Suprapubic skin (tissue), 4 donors: ENCODE data around the gene ATXN7L3. TPM values are rescaled to one million over a fixed set of nuclear protein-coding genes. Genes with fewer than 3 reads are reported as not detected.

Experiments
- DNase-seq, 2 donors: peaks; one replicate each; pipeline ENCODE4 v3.0.0-alpha.2; 2019; ENCODE audit warnings: low spot score in 2 of 2
- H3K27ac ChIP-seq: fragments of 200-600 bp; sonication (generic); one replicate; pipeline ENCODE4 v1.5.1; 2019
- H3K27me3 ChIP-seq: fragments of 200-600 bp; sonication (generic); one replicate; pipeline ENCODE4 v1.5.1; 2019
- H3K36me3 ChIP-seq: fragments of 200-600 bp; sonication (generic); one replicate; pipeline ENCODE4 v1.5.1; 2019
- H3K4me1 ChIP-seq: fragments of 200-600 bp; sonication (generic); one replicate; pipeline ENCODE4 v1.5.1; 2019
- H3K4me3 ChIP-seq: fragments of 200-600 bp; sonication (generic); one replicate; pipeline ENCODE4 v1.5.1; 2019; ENCODE audit warnings: mild to moderate bottlenecking
- H3K9me3 ChIP-seq: fragments of 200-600 bp; sonication (generic); one replicate; pipeline ENCODE4 v1.5.1; 2019
- EP300 ChIP-seq: sonication (generic); formaldehyde crosslinking; IDR thresholded peaks from one replicate; pipeline ENCODE4 v1.6.1; 2017; ENCODE audit warnings: antibody characterized with exemption
- POLR2A ChIP-seq, 2 donors: fragments of 450-650 bp; IDR thresholded peaks; one replicate each; pipeline ENCODE4 v1.6.1; 2017; ENCODE audit warnings: antibody characterized with exemption in 2 of 2, mild to moderate bottlenecking in 2 of 2, moderate library complexity in 2 of 2
- POLR2AphosphoS5 ChIP-seq, 3 donors: sonication (generic); formaldehyde crosslinking; IDR thresholded peaks; one replicate each; pipeline ENCODE4 v1.6.1; 2017; ENCODE audit warnings: antibody characterized with exemption in 3 of 3
- WGBS: methylation state at CpG from one replicate; pipeline ENCODE4 v1.1.5; 2018; 5-methylcytosine and 5-hydroxymethylcytosine counted together
- total RNA-seq, 4 donors: library from RNA; depleted of rRNA; stranded (reverse); fragments of >200 nt; gene quantifications; one replicate each; pipeline ENCODE4 v1.1.0, GENCODE V29; 2016
- TF ChIP-seq, protein P1 (sequence below), 2 donors: fragments of 200-600 bp in 1 of 2; fragments of 450-650 bp in 1 of 2; sonication (generic) in 1 of 2; IDR thresholded peaks; one replicate each; pipeline ENCODE4 v1.5.1; 2016 to 2019; ENCODE audit warnings: antibody characterized with exemption in 2 of 2, mild to moderate bottlenecking in 1 of 2, moderate library complexity in 1 of 2

ATXN7L3 gene
- total RNA-seq, 4 donors from 2014 or later = 44.1 to 75.0 (median 67.3) TPM

DNA sequence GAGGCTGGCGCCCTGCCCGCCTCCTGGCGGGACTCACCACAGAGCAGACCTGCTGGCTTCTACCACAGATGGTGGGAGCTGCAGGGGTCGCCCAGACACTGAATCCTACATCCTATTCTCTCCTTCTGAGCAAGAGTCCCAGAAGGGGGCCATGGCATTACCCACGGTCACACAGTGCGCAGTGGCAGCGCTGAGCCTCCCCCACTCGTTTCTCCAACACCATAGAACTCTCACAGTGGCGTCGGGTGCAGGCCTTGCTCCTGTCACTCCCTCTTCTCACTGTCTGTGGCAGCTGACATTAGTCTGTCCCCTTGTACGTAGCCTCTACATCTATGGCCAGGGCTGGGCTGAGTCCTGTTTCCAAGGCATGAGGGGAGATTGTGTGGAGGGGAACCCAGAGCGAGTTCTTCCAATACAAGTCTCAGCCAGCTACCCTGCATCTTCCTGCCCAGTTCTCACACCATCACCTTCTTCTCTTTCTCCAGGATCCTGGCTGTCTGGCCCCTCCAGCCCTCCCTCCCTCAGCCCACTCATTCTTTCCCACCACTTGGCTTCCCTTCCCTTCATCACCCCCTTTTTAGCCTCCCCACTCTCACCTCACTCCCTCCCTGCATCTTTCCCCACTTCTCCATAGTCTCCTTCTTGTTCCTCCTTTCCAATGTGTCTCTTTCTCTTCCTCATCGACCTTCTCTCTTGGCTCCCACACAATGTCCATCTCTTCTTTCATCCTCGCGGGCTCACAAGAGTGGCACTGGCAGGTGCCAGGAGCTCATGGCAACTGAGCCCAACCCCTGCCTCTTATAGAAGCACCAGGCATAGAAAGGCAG lies 13.9 kb upstream of the ATXN7L3 start:
- H3K36me3 ChIP-seq = peaks cover 53% of the 10 kb centered on the region
- H3K27ac ChIP-seq = no peak overlapping the region
- no peaks in the 10 kb centered on the region for H3K9me3 ChIP-seq
- peaks cover 44% of the 10 kb centered on the region for H3K4me1 ChIP-seq
- TF ChIP-seq POLR2AphosphoS5 (IDR thresholded peaks at IDR 0.05) (no peak), EP300 (no peak), POLR2A (IDR thresholded peaks at IDR 0.05) (no peak)
- TF ChIP-seq, protein P1, sequence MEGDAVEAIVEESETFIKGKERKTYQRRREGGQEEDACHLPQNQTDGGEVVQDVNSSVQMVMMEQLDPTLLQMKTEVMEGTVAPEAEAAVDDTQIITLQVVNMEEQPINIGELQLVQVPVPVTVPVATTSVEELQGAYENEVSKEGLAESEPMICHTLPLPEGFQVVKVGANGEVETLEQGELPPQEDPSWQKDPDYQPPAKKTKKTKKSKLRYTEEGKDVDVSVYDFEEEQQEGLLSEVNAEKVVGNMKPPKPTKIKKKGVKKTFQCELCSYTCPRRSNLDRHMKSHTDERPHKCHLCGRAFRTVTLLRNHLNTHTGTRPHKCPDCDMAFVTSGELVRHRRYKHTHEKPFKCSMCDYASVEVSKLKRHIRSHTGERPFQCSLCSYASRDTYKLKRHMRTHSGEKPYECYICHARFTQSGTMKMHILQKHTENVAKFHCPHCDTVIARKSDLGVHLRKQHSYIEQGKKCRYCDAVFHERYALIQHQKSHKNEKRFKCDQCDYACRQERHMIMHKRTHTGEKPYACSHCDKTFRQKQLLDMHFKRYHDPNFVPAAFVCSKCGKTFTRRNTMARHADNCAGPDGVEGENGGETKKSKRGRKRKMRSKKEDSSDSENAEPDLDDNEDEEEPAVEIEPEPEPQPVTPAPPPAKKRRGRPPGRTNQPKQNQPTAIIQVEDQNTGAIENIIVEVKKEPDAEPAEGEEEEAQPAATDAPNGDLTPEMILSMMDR (IDR thresholded peaks at IDR 0.05) = no peak
- H3K4me3 ChIP-seq = no peak overlapping the region
- H3K27me3 ChIP-seq = no peaks in the 10 kb centered on the region
- DNase-seq = no peak
- WGBS = 81% methylated on average over 14 of the region's 15 CpGs

DNA sequence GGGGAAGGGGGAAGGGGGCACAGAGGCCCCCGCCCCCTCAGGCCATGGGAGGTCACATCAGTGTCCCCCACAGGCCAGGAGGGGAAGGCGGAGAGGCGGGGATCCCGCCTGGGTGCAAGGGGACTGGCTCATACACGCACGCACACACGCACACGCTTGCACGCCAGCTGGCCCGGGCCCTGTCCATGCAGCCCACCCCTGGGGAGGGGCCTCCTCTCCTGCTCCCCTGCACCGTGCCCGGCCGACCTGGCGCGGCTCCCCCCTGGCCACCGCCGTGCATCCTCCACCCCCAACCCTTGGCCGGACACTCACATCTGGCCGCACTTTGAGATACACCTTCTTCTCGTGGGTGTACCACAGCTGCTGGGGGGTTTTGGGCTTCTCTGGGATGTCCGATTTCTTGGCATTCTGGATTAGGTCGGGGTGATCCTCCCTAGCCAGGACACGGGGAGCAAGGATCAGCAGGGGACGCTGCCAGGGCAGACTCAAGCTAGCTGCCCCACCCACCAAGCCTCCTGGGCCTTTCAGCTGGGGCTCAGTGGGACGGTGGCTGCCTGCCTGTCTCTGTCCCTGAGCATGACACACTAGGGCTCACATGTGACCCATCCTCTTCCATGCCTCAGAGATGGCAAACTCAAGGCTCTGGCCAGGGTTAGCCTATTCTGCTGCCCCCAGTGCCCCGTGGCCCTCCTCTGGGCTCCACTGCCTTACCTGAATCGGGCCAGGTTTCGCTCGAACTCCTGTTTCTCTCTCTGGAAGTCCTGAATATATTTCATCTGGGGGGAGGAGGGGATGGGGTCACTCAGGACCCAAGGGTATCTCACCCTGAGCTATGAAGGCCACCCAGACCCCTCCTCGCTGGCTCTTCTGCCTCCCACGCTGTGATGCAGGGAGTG lies 13.1 kb upstream of the ATXN7L3 start:
- no peaks in the 10 kb centered on the region for H3K9me3 ChIP-seq
- no peak overlapping the region for H3K4me3 ChIP-seq
- H3K36me3 ChIP-seq = peaks cover 58% of the 10 kb centered on the region
- DNase-seq = no peak
- no peak for TF ChIP-seq POLR2A (IDR thresholded peaks at IDR 0.05)
- TF ChIP-seq, protein P1 (IDR thresholded peaks at IDR 0.05) = no peak
- TF ChIP-seq EP300 = no peak
- no peak overlapping the region for H3K27ac ChIP-seq
- H3K27me3 ChIP-seq = no peaks in the 10 kb centered on the region
- H3K4me1 ChIP-seq = peaks cover 42% of the 10 kb centered on the region
- WGBS = 70% methylated on average over 23 of the region's 31 CpGs

DNA sequence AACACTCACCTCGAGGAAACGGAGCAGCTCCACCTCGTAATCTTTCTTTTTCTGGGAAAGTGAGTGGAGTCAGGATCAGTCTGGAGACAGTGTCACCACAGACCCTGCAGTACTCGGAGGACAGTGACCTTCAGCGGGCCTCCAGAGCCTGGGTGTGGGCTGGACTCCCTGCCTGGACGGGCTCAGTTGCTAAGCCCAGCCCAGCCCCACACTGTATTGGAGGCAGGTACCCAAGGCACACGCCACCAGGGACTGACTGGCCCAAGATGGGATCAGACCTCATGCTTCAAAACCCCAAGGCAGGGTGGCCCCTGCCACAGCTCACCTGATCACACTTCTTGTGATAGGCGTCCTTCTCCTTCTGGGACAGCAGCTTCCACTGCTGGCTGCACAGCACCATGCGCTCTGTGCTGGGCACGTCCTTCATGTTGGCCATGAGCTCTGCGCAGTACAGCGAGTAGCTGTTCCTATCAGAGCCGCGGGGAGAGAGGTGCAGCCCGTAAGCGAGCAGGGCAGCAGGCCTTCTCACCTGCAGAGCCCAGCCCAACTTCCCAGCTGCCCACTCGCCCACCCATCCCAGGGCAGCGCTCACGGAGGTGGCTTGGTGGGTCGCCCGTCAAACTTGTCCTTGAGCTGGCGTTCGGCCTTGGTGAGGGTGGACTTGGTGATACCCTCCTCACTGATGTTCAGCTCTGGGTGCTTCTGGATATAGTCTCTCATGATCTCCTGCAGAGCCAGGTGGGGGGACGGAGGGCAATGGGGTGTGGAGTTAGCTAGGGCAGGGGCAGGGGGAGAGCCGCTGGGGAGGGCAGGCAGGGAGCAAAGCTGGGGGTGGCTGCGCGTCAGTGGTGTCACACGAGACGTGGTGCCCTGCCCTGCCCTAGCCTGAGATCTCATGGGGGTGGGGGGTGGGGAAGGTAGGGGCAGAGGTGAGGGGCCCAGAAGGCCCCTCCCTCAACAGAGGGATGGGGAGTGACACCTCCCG lies 11.9 kb upstream of the ATXN7L3 start:
- Histone ChIP-seq H3K4me3 (no peak overlapping the region), H3K27me3 (no peaks in the 10 kb centered on the region), H3K36me3 (peaks cover 66% of the 10 kb centered on the region), H3K27ac (no peak overlapping the region), H3K9me3 (no peaks in the 10 kb centered on the region), H3K4me1 (peaks cover 30% of the 10 kb centered on the region)
- TF ChIP-seq POLR2A (IDR thresholded peaks at IDR 0.05) (no peak), EP300 (no peak), POLR2AphosphoS5 (IDR thresholded peaks at IDR 0.05) (no peak)
- TF ChIP-seq, protein P1 (IDR thresholded peaks at IDR 0.05) = no peak
- 93% methylated on average over 24 of the region's 30 CpGs for WGBS
- no peak for DNase-seq

DNA sequence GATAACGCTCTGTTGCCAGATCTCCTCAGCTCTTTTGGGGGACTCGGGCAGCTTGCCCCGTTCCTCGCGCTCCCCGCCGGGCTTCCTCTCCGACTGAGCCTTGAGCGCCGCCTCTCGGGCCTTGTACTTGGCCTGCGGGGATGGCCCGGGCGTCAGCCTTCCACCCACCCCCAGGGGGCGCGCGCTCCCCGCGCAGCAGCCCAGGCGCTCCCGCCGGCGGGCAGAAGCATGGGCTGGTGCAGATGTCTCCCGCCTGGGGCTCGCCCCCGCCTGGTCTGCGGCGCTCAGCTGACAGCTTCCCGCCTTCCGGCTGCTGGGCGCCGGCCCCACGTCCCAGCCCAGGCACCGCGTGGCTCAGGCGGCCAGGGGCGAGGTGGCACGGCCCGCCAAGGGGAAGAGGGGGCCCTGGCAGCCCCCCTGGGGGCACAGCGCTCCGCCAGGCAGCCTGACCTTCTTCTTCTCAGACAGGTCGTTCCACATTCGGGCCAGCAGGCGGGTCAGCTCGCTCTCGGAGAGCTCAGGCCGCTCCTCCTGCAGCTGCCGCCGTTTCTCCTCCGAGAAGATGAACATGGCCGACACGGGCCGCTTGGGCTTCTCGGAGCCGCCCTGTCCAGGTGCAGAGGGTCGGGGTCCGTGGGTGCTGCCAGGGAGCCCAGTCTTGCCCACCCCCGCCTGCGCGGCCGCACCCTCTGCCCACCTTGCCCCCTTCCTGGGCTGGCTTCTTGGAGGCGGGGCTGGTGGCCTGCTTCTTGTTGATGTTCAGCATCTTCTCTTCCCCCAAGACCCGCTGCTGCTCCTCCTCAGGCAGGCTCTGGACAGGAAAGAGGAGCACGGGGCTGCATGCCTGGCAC lies 10.9 kb upstream of the ATXN7L3 start:
- H3K4me3 ChIP-seq = no peak overlapping the region
- WGBS = 31% methylated on average over 7 of the region's 64 CpGs
- TF ChIP-seq POLR2A (IDR thresholded peaks at IDR 0.05) (no peak), EP300 (no peak), POLR2AphosphoS5 (IDR thresholded peaks at IDR 0.05) (peak in 1 of 3 donors; percentile 43)
- TF ChIP-seq, protein P1 (IDR thresholded peaks at IDR 0.05) = peak; percentile 97
- no peaks in the 10 kb centered on the region for H3K9me3 ChIP-seq
- DNase-seq = peak; percentile 90 to 91
- peaks cover 56% of the 10 kb centered on the region for H3K36me3 ChIP-seq
- H3K27me3 ChIP-seq = no peaks in the 10 kb centered on the region
- H3K4me1 ChIP-seq = peaks cover 27% of the 10 kb centered on the region
- no peak overlapping the region for H3K27ac ChIP-seq
